GM23338 (cell line): ENCODE measurements around the gene FUZ. TPM values are rescaled to one million over a fixed set of nuclear protein-coding genes. Genes with fewer than 3 reads are reported as not detected.

Experiments used
- ATAC-seq: fragments of 200-7000 bp; cut with Tn5 transposase; 3 replicates; pipeline ENCODE4 v1.9.1; 2020
- DNase-seq: peaks from one replicate; pipeline ENCODE4 v3.0.0-alpha.2; 2015; ENCODE audit warnings: low spot score
- H2AFZ ChIP-seq: fragments of 200-600 bp; sonication (generic); 2 replicates; pipeline ENCODE4 v1.8.0; 2016; ENCODE audit warnings: antibody characterized with exemption, mild to moderate bottlenecking, moderate library complexity
- H3F3A ChIP-seq: fragments of 200-600 bp; sonication (generic); replicated peaks from 2 replicates; pipeline ENCODE4 v1.8.0; 2017; ENCODE audit warnings: antibody characterized with exemption, mixed run types, low read depth
- H3K27ac ChIP-seq: fragments of 200-600 bp; sonication (generic); 2 replicates; pipeline ENCODE4 v1.6.1; 2016; ENCODE audit warnings: low read depth
- H3K27me3 ChIP-seq: fragments of 200-600 bp; sonication (generic); 2 replicates; pipeline ENCODE4 v1.8.0; 2016; ENCODE audit warnings: mild to moderate bottlenecking, mixed run types, moderate library complexity; ENCODE audit not compliant: insufficient read depth
- H3K36me3 ChIP-seq: fragments of 200-600 bp; sonication (generic); 2 replicates; pipeline ENCODE4 v1.8.0; 2016; ENCODE audit warnings: mild to moderate bottlenecking; ENCODE audit not compliant: insufficient read depth
- H3K4me1 ChIP-seq: fragments of 200-600 bp; sonication (generic); 2 replicates; pipeline ENCODE4 v1.8.0; 2016; ENCODE audit warnings: mild to moderate bottlenecking, moderate library complexity; ENCODE audit not compliant: insufficient read depth
- H3K4me2 ChIP-seq: fragments of 200-600 bp; sonication (generic); 2 replicates; pipeline ENCODE4 v1.7.1; 2017; ENCODE audit warnings: mixed run types
- H3K4me3 ChIP-seq: fragments of 200-600 bp; sonication (generic); 2 replicates; pipeline ENCODE4 v1.6.1; 2016; ENCODE audit warnings: mixed run types
- H3K79me2 ChIP-seq: fragments of 200-600 bp; sonication (generic); replicated peaks from 2 replicates; pipeline ENCODE4 v1.8.0; 2017; ENCODE audit warnings: mild to moderate bottlenecking; ENCODE audit not compliant: insufficient read depth
- H3K9me2 ChIP-seq: fragments of 200-600 bp; sonication (generic); 2 replicates; pipeline ENCODE4 v1.8.0; 2017; ENCODE audit not compliant: insufficient read depth
- H4K20me1 ChIP-seq: fragments of 200-600 bp; sonication (generic); replicated peaks from 2 replicates; pipeline ENCODE4 v1.8.0; 2017; ENCODE audit warnings: mild to moderate bottlenecking; ENCODE audit not compliant: insufficient read depth
- H3K27ac Mint-ChIP-seq: 2 replicates; pipeline ENCODE4 v1.8.0; 2020; ENCODE audit warnings: inconsistent platforms, mild to moderate bottlenecking, moderate library complexity, mixed read lengths
- H3K27me3 Mint-ChIP-seq: 3 replicates; pipeline ENCODE4 v1.8.0; 2022; ENCODE audit warnings: low read depth, mild to moderate bottlenecking, moderate library complexity, mixed read lengths, inconsistent platforms; ENCODE audit not compliant: insufficient read depth, poor library complexity
- H3K36me3 Mint-ChIP-seq: 3 replicates; pipeline ENCODE4 v1.8.0; 2021; ENCODE audit warnings: low read depth, mild to moderate bottlenecking, inconsistent platforms, moderate library complexity, mixed read lengths
- H3K4me1 Mint-ChIP-seq: 3 replicates; pipeline ENCODE4 v1.8.0; 2020; ENCODE audit warnings: mild to moderate bottlenecking, inconsistent platforms, mixed read lengths
- H3K4me3 Mint-ChIP-seq: 3 replicates; pipeline ENCODE4 v1.8.0; 2021; ENCODE audit warnings: moderate library complexity, mild to moderate bottlenecking, inconsistent platforms, mixed read lengths
- H3K9me3 Mint-ChIP-seq: 3 replicates; pipeline ENCODE4 v1.8.0; 2020; ENCODE audit warnings: moderate library complexity, mild to moderate bottlenecking, inconsistent platforms, mixed read lengths
- CREB1 ChIP-seq: fragments of 250-450 bp; sonication (Bioruptor Pico); IDR thresholded peaks from 2 replicates; pipeline ENCODE4 v1.5.0; 2020; ENCODE audit warnings: low read depth, mild to moderate bottlenecking, moderate library complexity
- CTCF ChIP-seq, 2 experiments: fragments of 200-600 bp in 1 of 2; sonication (generic) in 1 of 2; conservative IDR thresholded peaks; 2 replicates each; pipeline versions ENCODE4 v1.5.1 to v1.6.1; 2016 to 2017; ENCODE audit warnings: antibody characterized with exemption in 2 of 2, low read depth in 2 of 2, mild to moderate bottlenecking in 2 of 2, moderate library complexity in 1 of 2
- EZH2 ChIP-seq: fragments of 200-600 bp; sonication (generic); IDR thresholded peaks from one replicate; pipeline ENCODE4 v1.8.0; 2017; ENCODE audit warnings: antibody characterized with exemption, mild to moderate bottlenecking, low read depth; ENCODE audit not compliant: unreplicated experiment
- EZH2phosphoT487 ChIP-seq: fragments of 200-600 bp; sonication (generic); IDR thresholded peaks from one replicate; pipeline ENCODE4 v1.8.1; 2018; ENCODE audit warnings: antibody characterized with exemption; ENCODE audit not compliant: unreplicated experiment
- JUNB ChIP-seq: IDR thresholded peaks from one replicate; pipeline ENCODE4 v1.6.1; 2016; ENCODE audit warnings: antibody characterized with exemption; ENCODE audit not compliant: unreplicated experiment
- NANOG ChIP-seq: IDR thresholded peaks from 2 replicates; pipeline ENCODE4 v1.6.1; 2016; ENCODE audit warnings: antibody characterized with exemption, borderline replicate concordance
- STAT1 ChIP-seq: IDR thresholded peaks from one replicate; pipeline ENCODE4 v1.6.1; 2016; ENCODE audit warnings: antibody characterized with exemption; ENCODE audit not compliant: unreplicated experiment
- ZNF114 ChIP-seq: fragments of 250-450 bp; sonication (Bioruptor Pico); IDR thresholded peaks from 2 replicates; pipeline ENCODE4 v1.5.0; 2020; ENCODE audit warnings: mild to moderate bottlenecking, moderate library complexity
- polyA plus RNA-seq: library from polyadenylated mRNA; unstranded; fragments of >200 nt; fragmentation: Nextera tagmentation; extraction: Ambion mirVana; gene quantifications from 2 replicates; pipeline ENCODE4 v1.2.1, GENCODE V29; 2016
- total RNA-seq: library from RNA; depleted of rRNA; stranded (reverse); fragments of >200 nt; shearing (Covaris generic); gene quantifications from 2 replicates; pipeline ENCODE4 v1.2.3, GENCODE V29; 2014
- TF ChIP-seq, protein P1 (sequence below): IDR thresholded peaks from one replicate; pipeline ENCODE4 v1.6.1; 2018; ENCODE audit warnings: antibody characterized with exemption; ENCODE audit not compliant: unreplicated experiment
- TF ChIP-seq, protein P2 (sequence below): IDR thresholded peaks from 2 replicates; pipeline ENCODE4 v1.6.1; 2016; ENCODE audit warnings: antibody characterized with exemption

The FUZ gene
- total and polyA plus RNA-seq, 2 experiments from 2014 or later: 24.3 to 34.8 TPM

DNA sequence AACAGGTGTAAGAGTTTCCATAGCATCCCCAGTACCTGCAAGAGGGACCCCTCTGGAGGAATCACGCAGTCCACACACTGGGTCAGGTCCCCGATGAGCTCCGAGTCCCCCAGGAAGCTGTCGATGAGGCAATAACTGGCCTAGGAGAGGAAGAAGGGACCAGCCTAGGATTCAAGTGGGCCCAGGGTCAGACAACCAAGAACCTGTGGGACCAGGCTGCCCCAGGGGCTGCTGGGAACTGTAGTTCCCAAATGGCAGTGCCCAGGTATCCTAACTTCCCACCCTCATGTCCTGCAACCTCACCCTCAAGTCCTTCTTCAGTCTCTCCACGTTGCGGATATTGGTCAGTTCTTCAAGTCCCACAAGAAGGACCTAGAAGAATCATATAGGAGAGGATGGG is 1.8 kb downstream of the FUZ start (continued):
- TF ChIP-seq CTCF (conservative IDR thresholded peaks at IDR 0.05; ENCODE audit: low read depth in 2 of 2): no peak
- no peak for TF ChIP-seq NANOG
- TF ChIP-seq, protein P1, sequence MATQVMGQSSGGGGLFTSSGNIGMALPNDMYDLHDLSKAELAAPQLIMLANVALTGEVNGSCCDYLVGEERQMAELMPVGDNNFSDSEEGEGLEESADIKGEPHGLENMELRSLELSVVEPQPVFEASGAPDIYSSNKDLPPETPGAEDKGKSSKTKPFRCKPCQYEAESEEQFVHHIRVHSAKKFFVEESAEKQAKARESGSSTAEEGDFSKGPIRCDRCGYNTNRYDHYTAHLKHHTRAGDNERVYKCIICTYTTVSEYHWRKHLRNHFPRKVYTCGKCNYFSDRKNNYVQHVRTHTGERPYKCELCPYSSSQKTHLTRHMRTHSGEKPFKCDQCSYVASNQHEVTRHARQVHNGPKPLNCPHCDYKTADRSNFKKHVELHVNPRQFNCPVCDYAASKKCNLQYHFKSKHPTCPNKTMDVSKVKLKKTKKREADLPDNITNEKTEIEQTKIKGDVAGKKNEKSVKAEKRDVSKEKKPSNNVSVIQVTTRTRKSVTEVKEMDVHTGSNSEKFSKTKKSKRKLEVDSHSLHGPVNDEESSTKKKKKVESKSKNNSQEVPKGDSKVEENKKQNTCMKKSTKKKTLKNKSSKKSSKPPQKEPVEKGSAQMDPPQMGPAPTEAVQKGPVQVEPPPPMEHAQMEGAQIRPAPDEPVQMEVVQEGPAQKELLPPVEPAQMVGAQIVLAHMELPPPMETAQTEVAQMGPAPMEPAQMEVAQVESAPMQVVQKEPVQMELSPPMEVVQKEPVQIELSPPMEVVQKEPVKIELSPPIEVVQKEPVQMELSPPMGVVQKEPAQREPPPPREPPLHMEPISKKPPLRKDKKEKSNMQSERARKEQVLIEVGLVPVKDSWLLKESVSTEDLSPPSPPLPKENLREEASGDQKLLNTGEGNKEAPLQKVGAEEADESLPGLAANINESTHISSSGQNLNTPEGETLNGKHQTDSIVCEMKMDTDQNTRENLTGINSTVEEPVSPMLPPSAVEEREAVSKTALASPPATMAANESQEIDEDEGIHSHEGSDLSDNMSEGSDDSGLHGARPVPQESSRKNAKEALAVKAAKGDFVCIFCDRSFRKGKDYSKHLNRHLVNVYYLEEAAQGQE: no peak
- no peak for TF ChIP-seq EZH2
- no peak for TF ChIP-seq STAT1
- TF ChIP-seq EZH2phosphoT487: no peak

- Mint-ChIP-seq H3K27ac (no peak overlapping the region), H3K9me3 (no peaks in the 10 kb centered on the region; the same call in 2 of the 3 replicates)
- no peak for ATAC-seq
- TF ChIP-seq JUNB (no peak), CREB1 (CRISPR knock-in tag) (no peak), ZNF114 (CRISPR knock-in tag) (no peak)
- TF ChIP-seq, protein P2, sequence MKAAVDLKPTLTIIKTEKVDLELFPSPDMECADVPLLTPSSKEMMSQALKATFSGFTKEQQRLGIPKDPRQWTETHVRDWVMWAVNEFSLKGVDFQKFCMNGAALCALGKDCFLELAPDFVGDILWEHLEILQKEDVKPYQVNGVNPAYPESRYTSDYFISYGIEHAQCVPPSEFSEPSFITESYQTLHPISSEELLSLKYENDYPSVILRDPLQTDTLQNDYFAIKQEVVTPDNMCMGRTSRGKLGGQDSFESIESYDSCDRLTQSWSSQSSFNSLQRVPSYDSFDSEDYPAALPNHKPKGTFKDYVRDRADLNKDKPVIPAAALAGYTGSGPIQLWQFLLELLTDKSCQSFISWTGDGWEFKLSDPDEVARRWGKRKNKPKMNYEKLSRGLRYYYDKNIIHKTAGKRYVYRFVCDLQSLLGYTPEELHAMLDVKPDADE: no peak
- TF ChIP-seq, protein P1: no peak
Measured at GRCh38 chr19:49809941-49810389, 3.1 kb downstream of the FUZ start.

More at GRCh38 chr19:49809941-49810389, 3.1 kb downstream of the FUZ start:
- no peaks in the 10 kb centered on the region for H3K27me3 ChIP-seq
- H3K79me2 ChIP-seq: no peaks in the 10 kb centered on the region
- peak overlapping the region; percentile 87 for H3K4me2 ChIP-seq
- no peak overlapping the region for H2AFZ ChIP-seq
- H3K4me1 ChIP-seq: peaks cover 22% of the 10 kb centered on the region; the same call in 1 of the 2 replicates
- H3K9me2 ChIP-seq: no peaks in the 10 kb centered on the region
- peaks cover 23% of the 10 kb centered on the region for H3F3A ChIP-seq
- H3K27ac ChIP-seq: no peak overlapping the region
- H3K27me3 Mint-ChIP-seq: peaks cover 28% of the 10 kb centered on the region
- peaks cover 27% of the 10 kb centered on the region for H3K4me1 Mint-ChIP-seq
- no peak for DNase-seq
- peak overlapping the region; percentile 63 for H3K4me3 ChIP-seq
- H3K36me3 Mint-ChIP-seq: peaks cover 21% of the 10 kb centered on the region
- no peaks in the 10 kb centered on the region; the same call in 1 of the 2 replicates for H3K36me3 ChIP-seq
- H4K20me1 ChIP-seq: no peaks in the 10 kb centered on the region; the same call in 1 of the 2 replicates
- H3K4me3 Mint-ChIP-seq: peak overlapping the region; percentile 43; the same call in 2 of the 3 replicates
